HuH-7 (cell line): ENCODE data around the gene CLDN25.
"Not testable (repeated sequence)": the region's sequence is repeated elsewhere in the genome, so short reads cannot be mapped to it uniquely, and the experiment has no call there.

ENCODE experiments used
- DNase-seq: peaks from one replicate; pipeline ENCODE4 v3.0.0; 2011; ENCODE audit warnings: low spot score

Gene CLDN25

DNA sequence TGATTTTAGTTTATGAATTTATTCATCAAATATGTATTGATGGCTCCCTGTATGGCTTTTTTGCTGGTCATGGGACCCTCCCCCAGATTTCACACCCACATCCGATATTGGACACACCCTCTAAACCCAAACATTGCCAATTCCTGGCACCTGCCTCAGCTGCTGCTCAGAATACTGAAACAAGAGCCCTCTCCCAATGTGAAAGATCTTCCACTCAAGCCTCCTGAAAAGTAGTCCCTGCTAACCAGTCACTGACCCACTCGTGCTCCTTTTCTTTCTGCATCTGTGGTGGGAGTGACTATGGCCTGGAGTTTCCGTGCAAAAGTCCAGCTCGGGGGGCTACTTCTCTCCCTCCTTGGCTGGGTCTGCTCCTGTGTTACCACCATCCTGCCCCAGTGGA is at the start of gene CLDN25:
TSS of gene CLDN25 (plus strand) at position 301 of the 400 bp plus-strand sequence. CDS start at position 301, 0 bp downstream.
- no peak for DNase-seq

DNA sequence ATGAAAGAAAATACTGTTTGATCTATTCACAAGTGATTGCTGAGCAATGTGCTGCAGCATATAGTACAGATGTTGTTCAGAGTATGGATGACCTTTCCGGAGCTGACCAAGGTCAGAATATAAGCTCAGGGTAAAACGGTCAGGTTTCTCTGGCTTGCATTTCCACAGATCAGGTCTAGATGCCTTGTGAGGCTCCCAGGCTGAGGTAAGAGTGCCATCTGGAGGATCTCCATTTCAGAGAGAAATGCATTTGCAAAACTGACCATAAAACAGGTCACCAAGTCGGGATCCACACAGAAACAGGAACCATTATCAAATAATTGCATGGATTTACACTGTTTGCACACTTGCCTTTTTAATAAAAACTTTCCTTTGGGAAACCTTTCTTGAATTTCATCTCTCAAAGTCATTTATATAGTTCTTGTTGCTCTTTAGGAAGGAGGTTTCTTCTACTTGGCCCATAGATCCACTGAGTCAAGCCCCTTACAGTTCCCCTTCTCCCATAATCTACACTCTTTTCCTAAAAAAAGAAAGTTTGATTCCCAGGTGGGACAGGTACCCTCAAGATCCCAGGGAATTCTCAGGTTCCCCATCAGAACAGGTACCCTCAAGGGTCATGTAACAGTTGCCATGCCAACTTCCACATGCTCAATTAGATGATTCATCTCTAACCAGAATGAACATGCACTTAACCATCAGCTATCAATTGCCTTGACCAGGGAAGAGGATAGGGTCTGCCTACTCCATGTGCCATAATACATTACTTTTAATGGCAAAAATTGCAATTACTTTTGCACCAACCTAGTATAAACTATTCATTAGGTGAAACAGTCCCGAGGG is 48.5 kb upstream of the CLDN25 start:
- DNase-seq = peak; percentile 23

DNA sequence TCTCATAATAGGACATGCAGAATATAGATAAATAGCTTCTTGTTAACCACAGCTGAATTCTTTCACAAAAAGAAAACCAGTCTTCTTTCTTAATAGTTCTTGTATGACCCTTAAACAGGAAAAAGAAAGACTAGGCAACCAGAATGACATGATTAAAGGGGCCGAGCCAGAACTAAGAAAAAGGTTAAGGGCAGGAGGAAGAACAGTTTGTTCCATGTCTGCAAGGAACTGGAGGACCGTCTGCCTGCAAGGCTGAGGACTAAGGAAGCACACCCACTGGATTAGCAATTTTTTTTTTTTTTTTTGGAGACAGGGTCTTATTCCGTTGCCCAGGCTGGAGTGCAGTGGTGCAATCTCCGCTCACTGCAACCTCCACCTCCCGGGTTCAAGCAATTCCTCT is 47.5 kb upstream of the CLDN25 start:
- DNase-seq = no peak

DNA sequence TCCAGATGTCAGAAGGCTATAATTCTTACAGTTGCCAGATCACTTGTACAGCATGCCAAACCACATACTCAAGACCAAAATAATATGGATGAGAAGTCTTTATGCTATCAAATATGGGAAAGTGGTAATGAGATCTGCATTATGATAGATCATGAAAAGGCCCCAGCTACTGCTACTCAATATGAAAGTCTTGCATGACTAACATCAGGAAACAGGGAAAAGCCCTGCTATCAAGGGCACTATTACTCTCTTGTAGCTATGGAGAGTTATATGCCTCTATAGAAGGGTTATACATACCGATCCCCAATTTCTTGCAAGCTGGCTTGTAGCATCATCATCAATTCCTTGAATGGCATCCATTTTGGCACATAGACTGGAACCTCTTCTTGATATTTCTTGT is 43.3 kb upstream of the CLDN25 start:
- DNase-seq = no peak

DNA sequence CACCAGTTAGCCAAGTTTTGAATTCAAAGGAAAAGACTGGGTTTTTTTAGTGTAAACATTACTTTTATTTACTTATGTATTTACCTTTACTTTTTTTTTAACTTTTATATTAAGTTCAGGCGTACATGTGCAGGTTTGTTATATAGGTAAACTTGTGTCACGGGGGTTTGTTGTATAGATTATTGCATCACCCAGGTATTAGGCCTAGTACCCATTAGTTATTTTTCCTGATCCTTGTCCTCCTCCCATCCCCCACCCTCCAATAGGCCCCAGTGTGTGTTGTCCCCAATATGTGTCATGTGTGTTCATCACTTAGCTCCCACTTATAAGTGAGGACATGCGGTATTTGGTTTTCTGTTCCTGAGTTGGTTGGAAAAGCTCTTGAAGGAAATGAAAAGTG is 26.7 kb upstream of the CLDN25 start:
- no peak for DNase-seq

- no peak for DNase-seq
Measured at GRCh38 chr11:113760241-113760640, 19.4 kb upstream of the CLDN25 start.

GRCh38 chr11:113763040-113763439 is 16.6 kb upstream of the CLDN25 start:
- DNase-seq = not testable (repeated sequence)

DNA sequence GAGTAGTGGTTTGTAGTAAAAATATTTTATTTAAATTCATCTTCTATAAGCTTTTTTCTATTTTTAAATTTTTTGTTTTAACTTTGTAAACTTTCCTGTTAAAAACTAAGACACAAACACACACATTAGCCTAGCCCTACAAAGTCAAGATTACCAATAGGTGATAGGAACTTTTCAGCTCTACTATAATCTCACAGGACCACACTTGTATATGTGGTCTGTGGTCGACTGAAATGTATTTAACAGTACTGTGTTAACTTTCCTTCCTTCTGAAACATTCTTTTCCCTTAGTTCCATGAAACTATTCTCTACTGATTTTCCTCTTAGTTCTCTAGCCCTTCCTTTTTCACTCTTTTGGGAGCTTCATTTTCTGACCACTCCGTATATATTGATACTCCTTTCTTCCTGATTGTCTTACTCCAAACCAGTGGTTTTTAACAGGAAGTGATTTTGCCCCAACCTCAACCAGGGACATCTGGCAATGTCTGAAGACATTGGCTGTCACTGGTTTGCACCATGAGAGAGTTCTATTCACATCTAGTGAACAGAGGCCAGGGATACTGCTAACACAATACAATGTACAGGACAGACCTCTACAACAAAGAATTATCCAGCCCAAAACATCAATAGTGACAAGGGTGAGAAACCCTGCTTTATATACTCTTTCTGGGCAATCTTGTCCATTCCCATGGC is 14.9 kb upstream of the CLDN25 start:
- DNase-seq = no peak

- DNase-seq = no peak
Measured at GRCh38 chr11:113771964-113772363, 7.6 kb upstream of the CLDN25 start.

DNA sequence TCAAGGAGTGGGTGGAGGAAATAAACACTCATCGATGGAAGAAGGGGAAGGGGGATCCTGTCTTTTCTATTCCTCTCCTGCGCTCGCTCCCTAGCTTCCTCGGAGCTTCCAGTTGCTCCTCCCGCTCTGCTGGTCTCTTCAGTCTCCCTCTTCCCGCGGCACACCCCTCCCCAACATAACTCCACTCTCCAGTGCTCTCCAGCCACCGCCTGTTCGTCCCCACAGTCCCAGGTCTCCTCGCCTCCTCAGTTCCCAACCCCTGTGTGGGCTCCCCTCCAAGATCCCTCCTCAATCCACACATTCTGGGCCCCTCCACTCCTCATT is 6.5 kb upstream of the CLDN25 start:
- peak; percentile 36 for DNase-seq

GRCh38 chr11:113773416-113774173 is 6.0 kb upstream of the CLDN25 start, which contains the start of gene ZW10:
Gene ZW10 (minus strand): TSS chr11:113773692. CDS start chr11:113773666, 26 bp downstream.
- peak; percentile 80 for DNase-seq

DNA sequence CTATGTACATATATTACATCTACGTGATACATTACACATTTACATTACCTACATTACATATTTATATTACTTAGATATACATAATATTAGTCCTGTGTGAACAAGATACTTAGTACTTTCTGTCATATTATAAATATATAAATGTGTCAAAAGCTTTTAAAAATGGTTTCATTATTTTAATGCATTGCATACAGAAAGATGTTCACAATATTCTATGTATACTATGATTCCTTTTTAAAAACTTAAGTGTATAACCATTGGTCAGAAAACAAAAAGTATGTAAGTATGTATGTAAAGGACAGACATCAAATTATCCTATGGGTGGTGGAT is 5.5 kb upstream of the CLDN25 start:
- DNase-seq = no peak

DNA sequence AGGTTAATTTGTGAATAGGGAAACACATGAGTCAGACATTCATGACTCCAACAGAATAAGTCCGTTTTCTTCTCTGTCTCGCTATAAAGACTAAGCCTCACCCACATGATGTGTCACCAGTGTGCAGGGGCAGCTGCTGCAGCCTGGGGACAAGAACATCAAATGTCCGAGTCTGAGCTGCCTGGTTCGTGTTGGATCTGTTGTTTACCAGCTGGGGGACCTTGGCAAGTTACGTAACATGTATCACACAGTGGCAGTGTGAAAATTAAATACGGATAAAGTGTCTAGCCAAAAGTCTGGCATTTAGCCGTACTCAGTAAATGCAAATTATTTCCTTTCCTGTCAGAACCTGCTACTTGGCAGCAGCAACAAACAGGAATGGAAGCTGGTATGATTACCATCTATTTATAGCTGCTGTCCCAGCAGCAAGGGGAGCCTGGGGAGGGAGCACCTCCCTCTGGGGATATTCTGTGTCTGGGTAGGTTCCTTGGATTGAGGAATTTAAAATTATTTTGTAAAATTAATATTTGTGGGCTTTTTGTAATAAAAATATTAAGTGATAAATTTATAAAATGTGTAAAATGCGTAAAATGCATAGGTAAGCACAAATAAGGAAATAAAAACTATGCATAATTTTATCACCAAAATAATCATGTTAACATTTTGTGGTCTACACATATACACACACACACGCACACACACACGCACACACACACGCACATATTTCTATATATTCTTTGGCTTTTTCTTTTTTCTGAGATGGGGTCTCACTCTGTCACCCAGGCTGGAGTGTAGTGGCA is 1.3 kb upstream of the CLDN25 start:
- DNase-seq = no peak

DNA sequence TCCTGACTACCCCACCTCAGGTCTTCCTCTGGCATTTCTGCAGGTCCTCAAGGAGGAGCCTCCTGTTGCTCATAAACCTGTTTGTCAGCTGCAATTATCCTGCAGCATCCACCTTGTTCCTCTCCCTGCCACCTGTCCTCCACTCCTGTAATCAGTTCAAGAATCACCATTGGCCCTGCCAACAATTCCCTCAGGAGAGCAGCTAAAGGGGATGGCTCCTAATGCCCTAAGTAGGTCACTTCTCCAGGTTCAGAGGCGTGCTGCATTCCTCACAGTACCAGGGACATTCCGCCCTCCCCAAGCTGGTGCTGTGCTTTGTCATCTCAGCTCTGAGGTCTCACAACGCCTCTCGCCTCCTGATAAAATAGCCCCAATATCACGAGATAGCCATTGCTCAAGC is 2.1 kb downstream of the CLDN25 start:
- no peak for DNase-seq

DNA sequence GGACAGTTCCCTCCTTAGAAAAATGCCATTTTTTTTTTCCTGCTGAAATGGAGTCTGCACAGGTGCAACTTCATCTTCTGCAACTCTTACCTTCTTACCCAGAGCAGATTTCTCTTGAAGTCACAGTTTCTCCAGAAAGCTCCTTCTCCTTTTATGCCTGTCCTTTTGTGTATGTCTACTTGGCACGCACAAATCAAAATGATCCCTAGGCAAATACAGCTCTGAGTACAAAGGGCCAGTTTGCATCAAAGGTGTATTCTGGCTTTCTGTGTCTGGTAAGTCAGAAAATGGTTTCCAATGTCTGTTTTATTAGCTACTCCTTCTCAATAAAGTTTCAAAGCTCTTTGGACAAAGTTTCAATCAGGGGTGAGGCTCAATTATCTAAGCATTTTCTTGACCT is 2.5 kb downstream of the CLDN25 start:
- DNase-seq = no peak

DNA sequence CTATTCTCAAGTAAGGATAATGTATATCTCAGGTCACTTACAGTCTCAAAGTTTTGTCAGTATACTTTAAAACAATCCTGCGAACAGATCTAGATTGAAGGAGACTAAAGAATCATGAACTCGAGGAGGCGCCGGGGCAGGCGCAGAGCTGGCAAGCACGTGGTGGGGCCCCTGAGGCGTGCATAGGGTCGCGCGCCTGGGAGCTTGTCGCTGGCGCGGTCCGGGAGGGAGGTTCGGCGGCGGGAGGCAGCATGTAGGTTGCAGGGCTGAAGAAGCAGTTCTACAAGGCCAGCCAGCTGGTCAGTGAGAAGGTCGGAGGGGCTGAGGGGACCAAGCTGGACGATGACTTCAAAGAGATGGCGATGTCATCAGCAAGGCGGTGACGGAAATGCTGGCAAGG is 9.4 kb downstream of the CLDN25 start:
- DNase-seq = not testable (repeated sequence)

DNA sequence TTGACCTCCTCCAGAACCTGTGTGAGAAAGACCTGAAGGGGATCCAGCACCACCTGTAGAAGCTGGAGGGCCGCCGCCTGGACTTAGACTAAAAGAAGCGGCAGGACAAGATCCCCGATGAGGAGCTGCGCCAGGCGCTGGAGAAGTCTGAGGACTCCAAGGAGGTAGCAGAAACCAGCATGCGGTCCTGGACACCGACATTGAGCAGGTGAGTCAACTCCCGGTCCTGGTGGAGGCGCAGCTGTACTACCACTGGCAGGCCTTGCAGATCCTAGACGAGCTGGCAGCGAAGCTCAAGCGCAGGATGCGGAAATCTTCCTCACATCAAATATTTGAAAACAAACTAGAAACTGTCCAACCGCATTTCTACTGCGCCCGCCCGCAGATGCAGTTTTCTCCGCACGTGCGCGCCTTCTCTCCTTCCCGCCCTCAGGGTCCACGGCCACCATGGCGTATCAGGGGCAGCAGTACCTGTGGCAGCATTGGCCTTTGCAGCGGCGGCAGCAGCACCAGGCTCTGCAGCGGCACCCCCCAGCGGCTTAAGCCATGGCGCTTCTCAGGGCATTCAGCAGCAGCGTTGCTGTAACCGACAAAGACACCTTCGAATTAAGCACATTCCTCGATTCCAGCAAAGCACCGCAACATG is 10.2 kb downstream of the CLDN25 start:
- DNase-seq = no peak

DNA sequence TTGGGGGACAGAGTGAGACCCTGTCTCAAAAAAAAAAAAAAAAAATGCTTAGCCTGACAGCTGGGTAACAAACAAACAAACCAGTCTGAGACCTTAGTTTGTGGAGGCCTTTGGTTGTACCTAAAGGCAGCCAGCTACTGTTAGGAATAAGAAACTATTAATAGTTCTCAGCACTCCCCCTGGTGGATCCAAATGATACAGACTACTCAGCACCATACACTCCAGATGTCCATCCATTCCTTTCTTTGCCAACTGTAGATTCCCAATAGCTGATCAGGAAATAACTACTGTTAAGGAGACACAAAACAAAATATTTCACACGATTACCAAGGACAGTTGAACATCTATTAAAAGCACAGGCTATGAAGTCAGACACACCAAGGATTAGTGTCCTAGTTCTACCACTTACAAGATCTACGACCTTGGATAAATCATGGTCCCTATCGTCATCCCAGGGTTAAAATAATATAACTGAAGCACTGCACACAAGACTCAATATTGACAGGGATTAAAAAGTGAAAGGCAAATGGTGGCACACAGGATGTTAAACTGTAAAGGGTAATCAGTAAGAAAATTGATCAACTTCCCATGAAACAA is 17.2 kb downstream of the CLDN25 start:
- DNase-seq = peak; percentile 65

- no peak for DNase-seq
Measured at GRCh38 chr11:113802621-113803020, 23.0 kb downstream of the CLDN25 start.

DNA sequence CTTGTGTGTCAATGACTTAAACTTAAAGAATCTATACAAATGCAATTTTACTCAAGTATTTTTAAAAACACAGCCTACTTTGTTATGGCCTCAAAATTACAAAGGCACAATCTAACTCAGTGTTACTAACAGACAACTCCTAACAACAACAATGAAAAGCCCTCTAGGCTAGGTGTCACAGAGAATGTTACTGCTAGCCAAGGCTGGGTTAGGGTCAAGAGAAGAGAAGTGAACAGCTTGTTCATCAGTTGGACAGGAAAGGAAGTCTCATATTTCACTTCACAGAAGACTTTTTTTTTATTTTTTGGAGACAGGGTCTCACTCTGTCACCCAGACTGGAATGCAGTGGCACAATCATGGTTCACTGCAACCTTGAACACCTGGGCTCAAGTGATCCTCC is 26.0 kb downstream of the CLDN25 start:
- DNase-seq = no peak

- peak; percentile 58 for DNase-seq
Measured at GRCh38 chr11:113806406-113806805, 26.8 kb downstream of the CLDN25 start.
